HepG2 (cell line): ENCODE data around the gene LRRFIP2. TPM values are rescaled to one million over a fixed set of nuclear protein-coding genes. Genes with fewer than 3 reads are reported as not detected.
A peak's percentile ranks its signal among the peaks of the same experiment; 100 is the strongest.
"Not testable (repeated sequence)": the region's sequence is repeated elsewhere in the genome, so short reads cannot be mapped to it uniquely, and the experiment has no call there.

Experiments used
- ATAC-seq: fragments of 200-7000 bp; cut with Tn5 transposase; 3 replicates; pipeline ENCODE4 v1.9.1; 2020; ENCODE audit warnings: mild to moderate bottlenecking, moderate library complexity
- BruUV-seq: library from RNA; stranded (reverse); fragments of 400-500 nt; replicated peaks from 2 replicates; lab custom pipeline; 2021; lab: Mats Ljungman, UMichigan
- CTCF ChIA-PET: fragments of 300-600 bp; formaldehyde crosslinking; extraction: SDS; loops from one replicate; lab custom pipeline; 2021; ENCODE audit warnings: low total read pairs, inconsistent platforms, low intra/inter-chr PET ratio; lab: Yijun Ruan, JAX
- POLR2A ChIA-PET: fragments of 350-600 bp; sonication (Branson Sonifier 250); formaldehyde crosslinking; loops from one replicate; lab custom pipeline; 2020; ENCODE audit warnings: antibody characterized with exemption, inconsistent platforms; lab: Yijun Ruan, JAX
- DNase-seq: peaks from one replicate; pipeline ENCODE4 v3.0.0-alpha.2; 2015; ENCODE audit warnings: low spot score
- FAIRE-seq: peaks from 3 replicates; lab custom pipeline; 2011; peaks lifted over from hg19 to GRCh38; lab: Jason Lieb, UNC
- H2AFZ ChIP-seq: one replicate; pipeline ENCODE4 v1.6.1; 2011; ENCODE audit warnings: low read length, inconsistent platforms
- H3K27ac ChIP-seq: fragments of 300-600 bp; 3 replicates; pipeline ENCODE4 v1.8.0; 2011; ENCODE audit warnings: mixed run types, mild to moderate bottlenecking, mixed read lengths, low read length, inconsistent platforms; ENCODE audit not compliant: insufficient read depth; ENCODE audit errors: extremely low read length
- H3K27me3 ChIP-seq, 2 experiments: fragments of 200-600 bp in 1 of 2; 2 replicates in 1 of 2; 3 replicates in 1 of 2; pipeline versions ENCODE4 v1.6.0 to v1.8.0; 2011; ENCODE audit warnings: low read length in 2 of 2, mild to moderate bottlenecking in 2 of 2, moderate library complexity in 2 of 2, inconsistent platforms in 1 of 2; ENCODE audit not compliant: insufficient read depth in 2 of 2, control insufficient read depth in 1 of 2
- H3K36me3 ChIP-seq, 2 experiments: fragments of 200-600 bp in 1 of 2; replicated peaks in 1 of 2; 2 replicates in 1 of 2; 3 replicates in 1 of 2; pipeline versions ENCODE4 v1.5.1 to v1.8.0; 2011; ENCODE audit warnings: low read length in 2 of 2, inconsistent platforms in 1 of 2; ENCODE audit not compliant: insufficient read depth in 2 of 2, control insufficient read depth in 1 of 2
- H3K4me1 ChIP-seq: 2 replicates; pipeline ENCODE4 v1.5.1; 2012; ENCODE audit warnings: low read length, inconsistent platforms; ENCODE audit not compliant: insufficient read depth
- H3K4me2 ChIP-seq: 2 replicates; pipeline ENCODE4 v1.6.0; 2011; ENCODE audit warnings: low read depth, low read length, inconsistent platforms
- H3K4me3 ChIP-seq, 3 experiments: fragments of 200-600 bp in 1 of 3; sonication (generic), shearing (Covaris generic) in 1 of 3; replicated peaks in 1 of 3; 2 replicates each; pipeline ENCODE4 v1.5.1; 2011 to 2016; ENCODE audit warnings: low read length in 3 of 3, inconsistent platforms in 2 of 3, low read depth in 2 of 3, mild to moderate bottlenecking in 2 of 3, control low read depth in 1 of 3, mixed read lengths in 1 of 3; ENCODE audit not compliant: insufficient read depth in 1 of 3
- H3K79me2 ChIP-seq: one replicate; pipeline ENCODE4 v1.6.1; 2011; ENCODE audit warnings: low read length, inconsistent platforms; ENCODE audit not compliant: insufficient read depth
- H3K9ac ChIP-seq: 2 replicates; pipeline ENCODE4 v1.6.0; 2011; ENCODE audit warnings: mild to moderate bottlenecking, low read depth, low read length, inconsistent platforms; ENCODE audit not compliant: insufficient read depth
- H3K9me3 ChIP-seq: 2 replicates; pipeline ENCODE4 v1.5.1; 2012; ENCODE audit warnings: mild to moderate bottlenecking, low read length
- H4K20me1 ChIP-seq: 2 replicates; pipeline ENCODE4 v1.6.0; 2011; ENCODE audit warnings: inconsistent platforms, mild to moderate bottlenecking, low read length, moderate library complexity; ENCODE audit not compliant: insufficient read depth
- BORCS8-MEF2B ChIP-seq: sonication (generic); formaldehyde crosslinking; IDR thresholded peaks from 2 replicates; pipeline ENCODE4 v1.8.0; 2022; ENCODE audit warnings: mild to moderate bottlenecking, missing genetic modification reagents
- CBX1 ChIP-seq: IDR thresholded peaks from one replicate; pipeline ENCODE4 v1.6.1; 2016; ENCODE audit warnings: antibody characterized with exemption, low read depth
- CEBPG ChIP-seq: IDR thresholded peaks from 2 replicates; pipeline ENCODE4 v1.6.1; 2016
- KMT2B ChIP-seq: IDR thresholded peaks from 2 replicates; pipeline ENCODE4 v1.6.1; 2016; ENCODE audit warnings: missing genetic modification reagents, missing compliant biosample characterization
- PTBP1 ChIP-seq: fragments of 200-400 bp; formaldehyde crosslinking; IDR thresholded peaks from 2 replicates; pipeline ENCODE4 v1.6.1; 2018; ENCODE audit warnings: low read length, low read depth; ENCODE audit not compliant: poor library complexity, severe bottlenecking
- SMYD3 ChIP-seq: sonication (generic); formaldehyde crosslinking; IDR thresholded peaks from 2 replicates; pipeline ENCODE4 v1.8.1; 2023; ENCODE audit warnings: mild to moderate bottlenecking, missing genetic modification reagents
- SOX13 ChIP-seq, 3 experiments: fragments of 450-650 bp in 1 of 3; sonication (generic) in 1 of 3; formaldehyde crosslinking in 1 of 3; IDR thresholded peaks in 2 of 3; conservative IDR thresholded peaks in 1 of 3; 2 replicates each; pipeline versions ENCODE4 v1.5.0 to v1.6.1; 2016 to 2020; ENCODE audit warnings: antibody characterized with exemption in 1 of 3, mild to moderate bottlenecking in 1 of 3, missing compliant biosample characterization in 1 of 3, missing genetic modification reagents in 1 of 3, moderate library complexity in 1 of 3
- SP5 ChIP-seq: IDR thresholded peaks from 2 replicates; pipeline ENCODE4 v1.6.1; 2016; ENCODE audit warnings: low read depth, borderline replicate concordance
- THAP7 ChIP-seq: sonication (generic); formaldehyde crosslinking; IDR thresholded peaks from 2 replicates; pipeline ENCODE4 v1.8.1; 2023; ENCODE audit warnings: mild to moderate bottlenecking, missing genetic modification reagents
- ZBTB37 ChIP-seq: sonication (generic); formaldehyde crosslinking; IDR thresholded peaks from 2 replicates; pipeline ENCODE4 v1.4.0; 2020; ENCODE audit warnings: mild to moderate bottlenecking, missing genetic modification reagents
- ZNF121 ChIP-seq: sonication (generic); formaldehyde crosslinking; IDR thresholded peaks from 2 replicates; pipeline ENCODE4 v1.5.0; 2020; ENCODE audit warnings: mild to moderate bottlenecking, missing genetic modification reagents
- ZNF577 ChIP-seq: sonication (generic); formaldehyde crosslinking; IDR thresholded peaks from 2 replicates; pipeline ENCODE4 v1.4.0; 2020; ENCODE audit warnings: mild to moderate bottlenecking, low read depth, missing genetic modification reagents, borderline replicate concordance
- WGBS: methylation state at CpG from one replicate; pipeline ENCODE4 v1.1.6; 2017; ENCODE audit warnings: low lambda C conversion rate; 5-methylcytosine and 5-hydroxymethylcytosine counted together
- in situ Hi-C: cut with HindIII; loops from 2 replicates; pipeline ENCODE4 v1.10.0; 2017; ENCODE audit warnings: low pct_unique_long_range_greater_than_20kb; ENCODE audit not compliant: extremely low pct_ligation_motif_present
- intact Hi-C: fragments of 100-400 bp; cut with micrococcal nuclease; formaldehyde crosslinking; loops from one replicate; pipeline ENCODE4 v1.10.0; 2022; ENCODE audit not compliant: unreplicated experiment
- polyA plus RNA-seq, 8 experiments: library from polyadenylated mRNA; depleted of rRNA in 3 of 8; stranded (reverse) in 7 of 8; unstranded in 1 of 8; fragments of >200 nt; fragmentation: Illumina TruSeq in 4 of 8; extraction: Trizol in 4 of 8; gene quantifications; 2 replicates each; pipeline versions ENCODE4 v1.2.1 to v1.2.3, GENCODE V29; 2011 to 2016; ENCODE audit warnings: low read depth in 4 of 8, missing spikeins in 1 of 8, mixed read lengths in 1 of 8; ENCODE audit not compliant: insufficient read depth in 1 of 8
- total RNA-seq, 5 experiments: library from RNA; depleted of rRNA; stranded (reverse); fragments of >200 nt; fragmentation: Illumina TruSeq; extraction: Trizol; gene quantifications; 2 replicates each; pipeline ENCODE4 v1.2.3, GENCODE V29; 2016; ENCODE audit warnings: low read depth in 1 of 5
- TF ChIP-seq, protein P1 (sequence below), 2 experiments: sonication (generic) in 1 of 2; formaldehyde crosslinking in 1 of 2; IDR thresholded peaks; 2 replicates each; pipeline versions ENCODE4 v1.4.0 to v1.6.1; 2018 to 2020; ENCODE audit warnings: missing genetic modification reagents in 2 of 2, borderline replicate concordance in 1 of 2, low read depth in 1 of 2, mild to moderate bottlenecking in 1 of 2, missing biosample characterization in 1 of 2

Gene LRRFIP2
- total and polyA plus RNA-seq, 2 of the 13 experiments (the other 11 are each of a cell fraction or from before 2014, with no cell fraction given): 13.5 to 32.2 TPM

- H3K27me3 ChIP-seq, H3K9ac ChIP-seq, FAIRE-seq, DNase-seq, H3K4me3 ChIP-seq, H3K4me2 ChIP-seq, H3K9me3 ChIP-seq, ATAC-seq, CTCF ChIA-PET, intact Hi-C loops, BruUV-seq, H4K20me1 ChIP-seq, H2AFZ ChIP-seq, POLR2A ChIA-PET, H3K36me3 ChIP-seq, H3K79me2 ChIP-seq, H3K27ac ChIP-seq: not testable (repeated sequence)
- peak; percentile 39; the same call in 1 of the 2 replicates for TF ChIP-seq CEBPG
- TF ChIP-seq ZNF121 (CRISPR knock-in tag): peak; percentile 92
- WGBS: 67% methylated on average over 2 of the region's 2 CpGs
- in situ Hi-C loops: loop anchor here (25.0 kb wide), 1 partner anchor 485 kb away; no protein-coding TSS in a partner anchor
- H3K4me1 ChIP-seq: peaks cover 62% of the 10 kb centered on the region
Measured at GRCh38 chr3:37222542-37222941, 48.2 kb upstream of the LRRFIP2 start.

GRCh38 chr3:37221407-37221806 is 47.0 kb upstream of the LRRFIP2 start:
- in situ Hi-C loops: loop anchor here (25.0 kb wide), 1 partner anchor 484 kb away; no protein-coding TSS in a partner anchor
- H3K36me3 ChIP-seq: no peaks in the 10 kb centered on the region
- no peaks in the 10 kb centered on the region for H3K9me3 ChIP-seq
- H3K4me1 ChIP-seq: peaks cover 62% of the 10 kb centered on the region
- peak; percentile 43 for ATAC-seq
- H3K27me3 ChIP-seq: no peaks in the 10 kb centered on the region
- no peaks in the 10 kb centered on the region for H4K20me1 ChIP-seq
- BruUV-seq: no TSS peak
- no peak overlapping the region for H2AFZ ChIP-seq
- ChIA-PET POLR2A (interaction anchor here (1.2 to 1.3 kb wide), 2 partner anchors 8 to 228 kb away, joined by 3 to 4 read pairs; partner anchors contain the start of genes EPM2AIP1 and MLH1), CTCF (no interaction called here)
- no peak overlapping the region for H3K9ac ChIP-seq
- H3K4me3 ChIP-seq: no peak overlapping the region
- 0% methylated on average over 1 of the region's 1 CpG for WGBS
- H3K27ac ChIP-seq: no peak overlapping the region
- peak; percentile 40 for FAIRE-seq
- 0 out of 2 replicates have a peak overlapping the region, but pooled peaks have one; percentile 15 for H3K4me2 ChIP-seq
- intact Hi-C loops: loop anchor here (1.0 kb wide), 1 partner anchor 8 kb away; no protein-coding TSS in a partner anchor
- DNase-seq: peak; percentile 89
- no peaks in the 10 kb centered on the region for H3K79me2 ChIP-seq
- TF ChIP-seq CBX1 (no peak), ZNF577 (no peak), PTBP1 (no peak), THAP7 (no peak), BORCS8-MEF2B (no peak), ZBTB37 (CRISPR knock-in tag) (no peak), KMT2B (CRISPR knock-in tag) (no peak), SOX13 (IDR thresholded peaks at IDR 0.05) (no peak), SOX13 (CRISPR knock-in tag; conservative IDR thresholded peaks at IDR 0.05 in 1 of 2, IDR thresholded peaks at IDR 0.05 in 1 of 2) (peak in 1 of 2 experiments; percentile 64; a peak in 2 of 4 replicates), SP5 (CRISPR knock-in tag) (no peak), SMYD3 (no peak)
- TF ChIP-seq, protein P1, sequence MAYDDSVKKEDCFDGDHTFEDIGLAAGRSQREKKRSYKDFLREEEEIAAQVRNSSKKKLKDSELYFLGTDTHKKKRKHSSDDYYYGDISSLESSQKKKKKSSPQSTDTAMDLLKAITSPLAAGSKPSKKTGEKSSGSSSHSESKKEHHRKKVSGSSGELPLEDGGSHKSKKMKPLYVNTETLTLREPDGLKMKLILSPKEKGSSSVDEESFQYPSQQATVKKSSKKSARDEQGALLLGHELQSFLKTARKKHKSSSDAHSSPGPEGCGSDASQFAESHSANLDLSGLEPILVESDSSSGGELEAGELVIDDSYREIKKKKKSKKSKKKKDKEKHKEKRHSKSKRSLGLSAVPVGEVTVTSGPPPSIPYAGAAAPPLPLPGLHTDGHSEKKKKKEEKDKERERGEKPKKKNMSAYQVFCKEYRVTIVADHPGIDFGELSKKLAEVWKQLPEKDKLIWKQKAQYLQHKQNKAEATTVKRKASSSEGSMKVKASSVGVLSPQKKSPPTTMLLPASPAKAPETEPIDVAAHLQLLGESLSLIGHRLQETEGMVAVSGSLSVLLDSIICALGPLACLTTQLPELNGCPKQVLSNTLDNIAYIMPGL (CRISPR knock-in tag; IDR thresholded peaks at IDR 0.05; ENCODE audit: borderline replicate concordance in 1 of 2, low read depth in 1 of 2): no peak
